ENCODE measurements around the gene PRKD1.
"Not testable (repeated sequence)": the region's sequence is repeated elsewhere in the genome, so short reads cannot be mapped to it uniquely, and the experiment has no call there.

The PRKD1 gene

GRCh38 chr14:29798811-29799210 lies 128.8 kb downstream of the PRKD1 start:
- no peak for DNase-seq (ENCODE audit: low spot score)

DNA sequence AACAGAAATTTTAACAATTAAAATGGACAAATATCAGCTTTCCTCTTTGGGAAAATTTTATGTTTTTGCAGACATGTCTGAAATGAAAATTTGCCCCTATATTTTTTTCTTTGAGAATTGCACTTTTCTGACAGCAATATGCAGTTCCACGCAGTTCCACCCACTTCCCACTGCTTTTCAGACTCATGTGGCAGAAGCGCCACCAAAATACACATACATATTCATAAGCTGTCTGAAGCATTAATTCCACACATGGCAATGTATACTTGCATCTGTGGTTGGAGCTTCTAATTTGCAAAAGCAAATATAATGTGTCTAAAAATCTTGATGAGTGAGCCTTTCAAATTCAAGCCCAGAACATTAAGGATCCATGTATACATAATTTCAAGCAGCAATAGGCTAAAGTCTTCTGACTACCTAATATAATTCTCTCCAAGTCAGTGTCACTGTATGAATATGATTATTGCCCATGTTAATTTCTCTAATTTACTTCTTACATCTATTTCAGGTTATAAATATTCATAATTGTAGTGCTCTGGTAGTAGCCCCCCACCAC lies 129.5 kb downstream of the PRKD1 start:
- no peak for DNase-seq (ENCODE audit: low spot score)

GRCh38 chr14:29796853-29797252 lies 130.8 kb downstream of the PRKD1 start:
- DNase-seq (ENCODE audit: low spot score): no peak

DNA sequence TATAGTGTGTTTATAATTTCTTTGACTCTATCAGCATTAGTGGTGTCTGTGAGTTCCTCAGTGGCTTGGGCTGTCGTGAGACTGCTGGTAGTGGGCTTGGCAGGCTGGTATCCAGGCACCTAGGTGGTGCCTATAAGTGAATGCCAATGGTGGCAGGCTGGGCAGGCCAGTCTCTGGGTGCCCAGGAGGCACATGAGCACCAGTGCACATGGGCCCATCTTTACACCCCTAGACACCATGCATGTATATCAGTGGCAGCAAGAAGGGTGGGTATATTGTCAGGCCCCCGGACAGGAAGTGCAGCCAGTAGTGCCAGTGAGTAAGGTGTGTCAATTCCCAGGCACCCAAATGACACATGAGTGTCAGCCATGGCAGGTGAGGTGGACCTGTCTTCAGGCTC lies 138.2 kb downstream of the PRKD1 start:
- no peak for DNase-seq (ENCODE audit: low spot score)

DNA sequence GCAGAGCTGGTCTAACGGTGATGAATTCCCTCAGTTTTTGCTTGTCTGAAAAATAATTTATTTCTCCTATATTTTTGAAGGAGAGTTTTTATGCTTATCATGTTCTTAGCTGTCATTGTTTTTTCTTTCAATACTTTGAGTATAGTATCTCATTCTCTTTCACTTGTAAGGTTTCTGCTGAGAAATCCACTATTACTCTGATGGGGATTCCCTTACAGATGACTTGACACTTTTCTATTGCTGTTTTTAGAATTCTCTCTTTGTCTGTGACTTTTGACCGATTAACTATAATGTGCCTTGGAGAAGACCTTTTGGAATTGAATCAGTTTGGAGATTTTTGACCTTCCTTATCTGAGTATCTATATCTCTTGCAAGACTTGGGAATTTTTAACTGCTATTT lies 139.6 kb downstream of the PRKD1 start:
- DNase-seq (ENCODE audit: low spot score): no peak

GRCh38 chr14:29783556-29783955 lies 144.1 kb downstream of the PRKD1 start:
- DNase-seq (ENCODE audit: low spot score): no peak

DNA sequence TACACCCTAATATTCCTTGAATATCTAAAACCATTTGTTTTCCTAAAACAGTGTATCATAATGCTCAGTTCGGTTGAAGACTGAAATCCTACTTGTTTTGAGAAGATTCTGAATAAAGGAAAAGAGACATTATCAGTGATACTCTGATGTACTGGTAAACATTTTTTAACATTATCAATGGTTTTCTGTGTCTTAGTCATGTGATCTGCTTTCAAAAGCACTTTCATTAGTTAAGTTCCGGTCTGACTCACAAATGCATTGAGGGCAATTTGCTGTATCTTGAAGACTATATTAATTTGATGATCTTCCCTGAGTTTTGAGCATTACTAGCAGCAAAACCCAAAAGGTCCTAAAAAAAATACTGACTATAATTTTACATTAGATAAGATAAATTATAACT lies 145.6 kb downstream of the PRKD1 start:
- no peak for DNase-seq (ENCODE audit: low spot score)

DNA sequence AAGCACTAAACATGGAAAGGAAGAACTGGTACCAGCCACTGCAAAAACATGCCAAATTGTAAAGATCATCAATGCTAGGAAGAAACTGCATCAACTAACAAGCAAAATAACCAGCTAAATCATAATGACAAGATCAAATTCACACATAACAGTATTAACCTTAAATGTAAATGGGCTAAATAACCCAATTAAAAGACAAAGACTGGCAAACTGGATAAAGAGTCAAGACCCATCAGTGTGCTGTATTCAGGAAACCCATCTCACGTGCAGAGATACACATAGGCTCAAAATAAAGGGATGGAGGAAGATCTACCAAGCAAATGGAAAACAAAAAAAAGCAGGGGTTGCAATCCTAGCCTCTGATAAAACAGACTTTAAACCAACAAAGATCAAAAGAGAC lies 150.5 kb downstream of the PRKD1 start:
- not testable (repeated sequence) for DNase-seq (ENCODE audit: low spot score)

DNA sequence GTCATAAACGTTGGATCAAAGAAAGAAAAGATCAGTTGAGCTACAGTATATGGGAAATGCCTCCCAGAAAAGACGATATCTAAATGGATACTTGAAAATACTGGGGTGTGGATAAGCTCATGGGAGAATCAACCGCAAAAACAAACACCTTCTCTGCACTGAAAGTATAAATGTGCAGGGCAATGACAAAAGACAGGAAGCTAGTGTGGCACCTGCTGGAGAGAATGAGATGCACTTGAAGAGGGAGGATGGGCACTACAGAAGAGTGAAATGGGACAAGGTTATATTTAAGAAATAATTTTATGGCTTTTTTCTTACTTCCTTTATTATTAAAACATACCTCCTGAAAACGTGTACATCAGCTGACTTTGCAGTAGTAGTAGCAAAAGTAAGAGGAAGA lies 153.7 kb downstream of the PRKD1 start:
- DNase-seq (ENCODE audit: low spot score): no peak

- no peak for DNase-seq (ENCODE audit: low spot score)
Measured at GRCh38 chr14:29763342-29763858, 164.2 kb downstream of the PRKD1 start.

- no peak for DNase-seq (ENCODE audit: low spot score)
Measured at GRCh38 chr14:29759521-29760340, 167.9 kb downstream of the PRKD1 start.

- no peak for DNase-seq (ENCODE audit: low spot score)
Measured at GRCh38 chr14:29757711-29758233, 169.9 kb downstream of the PRKD1 start.

DNA sequence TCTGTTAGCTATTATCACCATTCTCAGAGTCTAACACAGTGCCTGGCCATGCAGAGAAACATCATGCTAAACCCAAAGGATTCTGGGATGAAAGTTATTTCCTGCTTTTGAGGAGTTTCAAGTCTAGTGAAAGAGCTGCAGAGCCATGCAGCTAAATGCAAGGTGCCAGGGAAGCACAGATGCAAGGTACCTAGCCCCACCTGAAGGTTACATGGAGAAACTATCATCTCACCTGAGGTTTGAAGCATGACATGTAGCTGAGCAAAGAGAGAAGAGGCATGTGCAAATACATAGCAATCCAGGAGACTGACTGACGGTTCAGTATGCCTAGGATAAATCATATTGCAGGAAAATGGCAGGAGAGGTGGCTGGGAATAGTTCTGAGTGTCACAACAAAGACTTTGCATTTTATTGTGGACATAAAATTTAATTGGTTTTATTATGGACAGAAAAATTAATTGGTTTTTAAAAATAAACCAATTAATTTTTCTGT lies 170.4 kb downstream of the PRKD1 start:
- no peak for DNase-seq (ENCODE audit: low spot score)

DNA sequence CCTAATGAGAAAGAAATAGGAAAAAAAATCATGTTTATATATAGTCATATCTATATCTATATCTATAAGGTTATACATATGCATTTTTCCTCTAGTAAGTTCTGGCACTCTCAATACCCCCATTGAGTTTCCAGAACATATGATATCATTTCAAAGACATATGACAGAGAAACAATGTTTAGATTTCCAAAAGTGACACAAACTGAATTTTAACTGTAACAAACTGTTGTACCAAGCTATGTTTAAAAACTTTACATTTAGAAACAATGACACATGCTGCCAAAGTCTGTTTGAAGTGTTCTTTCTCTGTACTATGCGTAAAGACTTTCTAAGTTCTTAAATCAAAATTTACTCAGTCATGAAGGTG lies 171.6 kb downstream of the PRKD1 start:
- no peak for DNase-seq (ENCODE audit: low spot score)

- no peak for DNase-seq (ENCODE audit: low spot score)
Measured at GRCh38 chr14:29755311-29756018, 172.2 kb downstream of the PRKD1 start.

GRCh38 chr14:29754134-29754533 lies 173.5 kb downstream of the PRKD1 start:
- no peak for DNase-seq (ENCODE audit: low spot score)

GRCh38 chr14:29752221-29752923 lies 175.3 kb downstream of the PRKD1 start:
- no peak for DNase-seq (ENCODE audit: low spot score)

DNA sequence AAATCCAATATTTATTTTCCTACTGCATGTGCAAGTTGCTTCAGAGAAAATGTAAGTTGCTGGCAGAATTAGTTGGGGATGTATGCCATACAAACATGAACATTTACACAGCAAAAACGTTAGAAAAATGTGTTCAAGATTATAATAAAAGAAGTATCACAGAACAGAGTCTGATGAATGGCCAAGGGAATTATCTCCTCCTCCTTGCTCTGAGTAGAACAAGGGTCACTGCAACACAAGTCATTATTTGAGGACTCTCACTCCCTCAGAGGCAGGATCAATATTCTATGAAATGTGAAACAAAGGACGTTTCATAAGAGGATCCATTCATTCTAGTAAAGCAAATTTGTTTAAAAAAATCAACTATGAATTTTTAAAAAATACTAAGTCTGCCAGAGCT lies 177.8 kb downstream of the PRKD1 start:
- no peak for DNase-seq (ENCODE audit: low spot score)

- no peak for DNase-seq (ENCODE audit: low spot score)
Measured at GRCh38 chr14:29749327-29749726, 178.3 kb downstream of the PRKD1 start.

DNA sequence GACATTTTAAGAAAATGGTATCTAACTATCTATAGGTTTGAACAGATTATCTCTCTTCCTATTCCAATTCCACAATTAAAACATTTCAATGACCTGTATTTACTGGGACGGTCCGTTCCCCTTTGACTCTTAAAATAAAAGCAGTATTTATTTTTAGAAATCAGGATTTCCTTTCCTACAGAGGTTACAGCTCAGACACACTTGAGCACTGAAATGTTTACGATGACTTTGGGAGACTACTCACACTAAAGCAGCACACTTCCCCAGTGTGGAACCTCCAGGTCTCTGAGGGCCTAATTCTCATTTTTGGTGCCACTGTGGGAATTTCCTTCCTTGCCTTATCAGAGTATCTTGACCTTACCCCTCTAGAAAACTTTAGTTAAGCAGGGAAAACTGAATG lies 181.8 kb downstream of the PRKD1 start:
- DNase-seq (ENCODE audit: low spot score): no peak

- no peak for DNase-seq (ENCODE audit: low spot score)
Measured at GRCh38 chr14:29743531-29743930, 184.1 kb downstream of the PRKD1 start.

DNA sequence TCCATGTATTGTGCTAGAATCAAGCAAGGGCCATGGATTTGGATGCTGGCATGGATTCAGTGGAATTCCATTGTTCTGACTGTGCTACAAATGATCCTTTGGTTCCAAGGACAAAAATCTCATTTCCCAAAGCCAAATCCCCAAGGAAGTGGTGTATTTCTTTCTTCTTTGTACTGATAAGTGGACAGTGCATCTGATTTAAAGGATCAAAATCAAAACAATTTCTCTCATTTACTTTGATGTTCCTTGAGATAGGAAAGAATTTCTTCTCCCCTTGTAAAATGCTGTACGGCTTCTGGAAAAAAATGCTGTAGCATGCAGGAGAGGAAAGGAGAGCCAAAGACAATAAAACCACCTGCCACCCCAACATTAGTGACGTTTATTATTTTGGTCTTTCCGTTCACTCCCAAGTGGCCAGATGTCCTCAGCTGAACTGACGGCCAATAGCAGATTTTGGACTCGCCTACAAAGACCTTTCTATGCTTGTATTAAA lies 185.7 kb downstream of the PRKD1 start:
- DNase-seq (ENCODE audit: low spot score): no peak
